Measurements from ENCODE around the gene NDUFS6. TPM values are rescaled to one million over a fixed set of nuclear protein-coding genes. Genes with fewer than 3 reads are reported as not detected.
"Not testable (repeated sequence)": the region's sequence is repeated elsewhere in the genome, so short reads cannot be mapped to it uniquely, and the experiment has no call there.

Gene NDUFS6
- total RNA-seq, 1 experiment from 2014 or later: 59.7 TPM

GRCh38 chr5:1815881-1816292 is 14.7 kb downstream of the NDUFS6 start:
- intact Hi-C loops (cut with micrococcal nuclease; ENCODE audit: unreplicated experiment): no loop called here
- H3K4me3 Mint-ChIP-seq (ENCODE audit: unreplicated experiment): no peak overlapping the region
- no peak overlapping the region for H3K27ac Mint-ChIP-seq (ENCODE audit: unreplicated experiment)
- no peaks in the 10 kb centered on the region for H3K27me3 Mint-ChIP-seq (ENCODE audit: insufficient read depth, unreplicated experiment)
- TF ChIP-seq CTCF (IDR thresholded peaks at IDR 0.05; ENCODE audit: insufficient read depth in 1 of 2, low read depth in 1 of 2, low read length in 1 of 2, severe bottlenecking in 1 of 2, unreplicated experiment in 1 of 2): no peak
- BruUV-seq (replicated peaks): no TSS peak
- Histone ChIP-seq H3K36me3 (ENCODE audit: control insufficient read depth, insufficient read depth, low read length) (peaks cover 6% of the 10 kb centered on the region), H3K4me3 (ENCODE audit: low read depth, low read length) (no peak overlapping the region), H3K27me3 (replicated peaks; ENCODE audit: control insufficient read depth, insufficient read depth, low read length) (no peaks in the 10 kb centered on the region), H3K9me3 (no peaks in the 10 kb centered on the region), H3K4me1 (no peaks in the 10 kb centered on the region)
- no peak for DNase-seq
- CTCF ChIA-PET: no interaction called here
- POLR2A ChIA-PET: no interaction called here
- no peaks in the 10 kb centered on the region for H3K9me3 Mint-ChIP-seq (ENCODE audit: unreplicated experiment)
- no peaks in the 10 kb centered on the region for H3K4me1 Mint-ChIP-seq (ENCODE audit: low read depth, unreplicated experiment)
- H3K36me3 Mint-ChIP-seq (ENCODE audit: insufficient read depth, unreplicated experiment): peaks cover 89% of the 10 kb centered on the region

GRCh38 chr5:1816495-1817089 is 15.4 kb downstream of the NDUFS6 start:
- H3K9me3 ChIP-seq; H3K4me3 Mint-ChIP-seq (ENCODE audit: unreplicated experiment); H3K4me1 ChIP-seq; CTCF ChIA-PET; H3K4me1 Mint-ChIP-seq (ENCODE audit: low read depth, unreplicated experiment); H3K27me3 Mint-ChIP-seq (ENCODE audit: insufficient read depth, unreplicated experiment); H3K4me3 ChIP-seq (ENCODE audit: low read depth, low read length); DNase-seq; H3K27ac Mint-ChIP-seq (ENCODE audit: unreplicated experiment); BruUV-seq (replicated peaks); H3K27me3 ChIP-seq (replicated peaks; ENCODE audit: control insufficient read depth, insufficient read depth, low read length); H3K9me3 Mint-ChIP-seq (ENCODE audit: unreplicated experiment); intact Hi-C loops (cut with micrococcal nuclease; ENCODE audit: unreplicated experiment); H3K36me3 ChIP-seq (ENCODE audit: control insufficient read depth, insufficient read depth, low read length); POLR2A ChIA-PET: not testable (repeated sequence)
- peaks cover 91% of the 10 kb centered on the region for H3K36me3 Mint-ChIP-seq (ENCODE audit: insufficient read depth, unreplicated experiment)

GRCh38 chr5:1817261-1818043 is 16.2 kb downstream of the NDUFS6 start:
- no peaks in the 10 kb centered on the region for H3K27me3 Mint-ChIP-seq (ENCODE audit: insufficient read depth, unreplicated experiment)
- Histone ChIP-seq H3K9me3 (no peaks in the 10 kb centered on the region), H3K4me1 (no peaks in the 10 kb centered on the region), H3K36me3 (ENCODE audit: control insufficient read depth, insufficient read depth, low read length) (peaks cover 9% of the 10 kb centered on the region), H3K4me3 (ENCODE audit: low read depth, low read length) (no peak overlapping the region), H3K27me3 (replicated peaks; ENCODE audit: control insufficient read depth, insufficient read depth, low read length) (no peaks in the 10 kb centered on the region)
- CTCF ChIA-PET: no interaction called here
- POLR2A ChIA-PET: no interaction called here
- DNase-seq: no peak
- H3K27ac Mint-ChIP-seq (ENCODE audit: unreplicated experiment): no peak overlapping the region
- no peak overlapping the region for H3K4me3 Mint-ChIP-seq (ENCODE audit: unreplicated experiment)
- intact Hi-C loops (cut with micrococcal nuclease; ENCODE audit: unreplicated experiment): no loop called here
- peaks cover 9% of the 10 kb centered on the region for H3K9me3 Mint-ChIP-seq (ENCODE audit: unreplicated experiment)
- no peak for TF ChIP-seq CTCF (IDR thresholded peaks at IDR 0.05; ENCODE audit: insufficient read depth in 1 of 2, low read depth in 1 of 2, low read length in 1 of 2, severe bottlenecking in 1 of 2, unreplicated experiment in 1 of 2)
- no peaks in the 10 kb centered on the region for H3K4me1 Mint-ChIP-seq (ENCODE audit: low read depth, unreplicated experiment)
- BruUV-seq (replicated peaks): no TSS peak
- H3K36me3 Mint-ChIP-seq (ENCODE audit: insufficient read depth, unreplicated experiment): peaks cover 90% of the 10 kb centered on the region

Data from Caco-2 (cell line).